BLaER1 treated with 17β-estradiol and CSF1 and Interleukin-3, amounts not matched to agents 10 nM and 100 nM (cell line): Measurements from ENCODE around the gene GNB1L.

ENCODE experiments used
- H3K27ac ChIP-seq, 11 experiments: shearing (Covaris generic); formaldehyde crosslinking; 2 replicates each; pipeline ENCODE4 v1.8.1; 2022
- H3K27me3 ChIP-seq, 11 experiments: shearing (Covaris generic); formaldehyde crosslinking; 2 replicates each; pipeline ENCODE4 v1.8.1; 2022
- H3K36me3 ChIP-seq, 11 experiments: shearing (Covaris generic); formaldehyde crosslinking; 2 replicates each; pipeline ENCODE4 v1.8.1; 2022
- H3K4me1 ChIP-seq, 10 experiments: shearing (Covaris generic); formaldehyde crosslinking; 2 replicates each; pipeline ENCODE4 v1.8.1; 2022
- H3K4me2 ChIP-seq, 11 experiments: shearing (Covaris generic); formaldehyde crosslinking; 2 replicates each; pipeline ENCODE4 v1.8.1; 2022
- H3K4me3 ChIP-seq, 10 experiments: shearing (Covaris generic); formaldehyde crosslinking; 2 replicates each; pipeline ENCODE4 v1.8.1; 2022
- H3K9ac ChIP-seq, 11 experiments: shearing (Covaris generic); formaldehyde crosslinking; 2 replicates each; pipeline ENCODE4 v1.8.1; 2022
- H3K9me3 ChIP-seq, 11 experiments: shearing (Covaris generic); formaldehyde crosslinking; replicated peaks in 1 of 11; 2 replicates each; pipeline ENCODE4 v1.8.1; 2022
- H4K20me1 ChIP-seq, 11 experiments: shearing (Covaris generic); formaldehyde crosslinking; 2 replicates each; pipeline ENCODE4 v1.8.1; 2022
- Cebpa-rat ChIP-seq, 11 experiments: shearing (Covaris generic); IDR thresholded peaks; 2 replicates each; pipeline ENCODE4 v1.8.1; 2022

Gene GNB1L

DNA sequence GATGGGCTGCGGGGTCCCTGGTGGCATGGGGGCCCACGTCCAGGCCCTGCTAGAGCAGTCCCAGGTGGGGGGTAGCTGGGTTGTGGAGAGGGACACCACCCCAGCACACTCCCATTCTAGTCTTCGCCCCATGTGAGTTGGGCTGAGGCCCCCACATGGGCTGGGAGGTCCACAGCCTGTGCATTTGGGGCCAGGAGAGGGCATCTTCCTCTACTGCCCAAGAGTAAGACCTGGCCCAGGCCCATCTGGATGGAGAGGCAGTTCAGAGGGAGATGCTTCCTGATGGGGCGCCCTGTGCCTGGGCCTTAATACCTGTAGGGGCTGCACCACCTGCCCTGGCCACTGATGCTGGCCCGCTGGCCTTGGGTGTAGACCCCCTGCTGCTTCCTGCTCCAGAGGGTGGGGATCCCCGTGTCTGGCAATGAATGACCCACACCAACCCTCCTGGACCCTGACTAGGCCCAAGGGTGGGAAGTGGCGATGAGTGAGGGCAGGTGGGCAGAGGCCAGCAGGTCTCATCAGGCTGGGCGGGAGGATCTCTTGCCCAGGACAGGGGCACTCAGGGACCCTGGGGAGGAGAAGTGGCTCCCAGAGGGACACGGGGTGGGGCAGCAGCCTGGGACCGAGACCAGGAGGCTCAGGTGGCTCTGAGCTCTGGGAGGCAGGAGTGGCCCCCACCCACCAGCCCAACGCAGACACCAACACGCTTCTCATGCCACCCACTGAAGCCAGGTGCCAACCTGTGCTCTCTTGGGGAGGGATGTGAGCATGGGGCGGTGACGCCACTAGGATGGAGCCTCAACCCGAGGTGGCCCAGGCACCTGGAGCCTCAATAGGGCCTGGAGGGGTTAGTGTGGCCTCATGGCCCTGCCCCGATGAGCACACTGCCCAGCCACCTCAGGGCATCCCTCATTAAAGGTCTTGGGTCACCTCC, 17.4 kb upstream of the GNB1L start:
- Histone ChIP-seq H3K9me3 (no peaks in the 10 kb centered on the region), H3K4me3 (no peak overlapping the region), H4K20me1 (peaks cover 0 to 17% (median 0%) of the 10 kb centered on the region in 11 experiments; a peak in 4 of 22 replicates), H3K27ac (peak overlapping the region in 1 of 11 experiments; percentile 67; a peak in 2 of 22 replicates), H3K27me3 (no peaks in the 10 kb centered on the region), H3K9ac (peak overlapping the region in 1 of 11 experiments; percentile 65; a peak in 1 of 22 replicates), H3K36me3 (no peaks in the 10 kb centered on the region), H3K4me1 (peaks cover 13 to 50% (median 47%) of the 10 kb centered on the region in 10 experiments; a peak in 19 of 20 replicates), H3K4me2 (peak overlapping the region in 4 of 11 experiments; percentile 76 to 80 (median 77); a peak in 4 of 22 replicates)
- TF ChIP-seq Cebpa-rat (IDR thresholded peaks at IDR 0.05) = no peak

DNA sequence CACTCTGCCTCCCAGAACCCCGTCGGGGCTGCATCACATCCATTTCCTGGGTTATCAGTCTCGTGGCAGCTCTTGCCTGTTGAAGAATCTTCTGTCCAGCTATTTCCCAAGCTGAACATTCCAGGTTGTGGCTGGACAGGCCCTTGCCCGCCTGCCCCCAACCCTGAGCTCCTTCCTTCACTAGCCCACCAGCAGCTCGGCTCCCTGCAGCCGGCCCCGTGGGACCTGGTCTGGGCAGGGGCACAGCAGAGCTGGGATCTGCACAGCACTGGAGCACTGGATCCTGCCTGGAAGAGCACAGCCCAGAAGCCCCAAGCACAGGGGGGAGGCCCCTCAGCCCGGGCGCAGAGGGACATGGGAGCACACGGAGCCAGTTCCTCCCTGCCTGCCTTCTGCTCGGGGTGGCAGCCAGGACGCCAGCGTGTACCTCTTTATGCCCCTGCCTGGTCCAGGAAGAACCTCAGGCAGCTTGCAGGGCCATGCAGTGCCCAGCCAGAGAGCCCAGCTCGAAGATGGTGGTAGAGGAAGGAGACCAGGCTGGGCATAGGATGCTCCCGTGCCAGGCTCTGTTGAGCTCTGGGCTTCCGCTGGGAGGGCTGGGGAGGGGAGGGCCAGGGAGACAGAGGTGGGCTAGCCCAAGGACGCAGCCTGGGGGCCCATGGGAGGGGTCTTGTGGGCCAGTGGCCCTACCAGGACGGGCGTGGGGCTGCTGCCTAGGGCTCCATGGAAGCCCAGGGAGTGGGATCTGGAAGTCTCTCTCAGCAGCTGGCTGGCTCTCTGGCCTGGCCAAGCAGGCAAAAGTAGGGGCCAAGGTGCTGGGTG, 16.6 kb upstream of the GNB1L start:
- Histone ChIP-seq H3K4me3 (no peak overlapping the region), H3K4me1 (peaks cover 13 to 41% (median 38%) of the 10 kb centered on the region in 10 experiments; a peak in 19 of 20 replicates), H3K27ac (peak overlapping the region in 2 of 11 experiments; percentile 17 to 42; a peak in 1 of 22 replicates), H3K36me3 (no peaks in the 10 kb centered on the region), H4K20me1 (peaks cover 0 to 17% (median 0%) of the 10 kb centered on the region in 11 experiments; a peak in 4 of 22 replicates), H3K9ac (no peak overlapping the region; a peak in 1 of 22 replicates), H3K4me2 (no peak overlapping the region), H3K9me3 (no peaks in the 10 kb centered on the region), H3K27me3 (no peaks in the 10 kb centered on the region)
- no peak for TF ChIP-seq Cebpa-rat (IDR thresholded peaks at IDR 0.05)

DNA sequence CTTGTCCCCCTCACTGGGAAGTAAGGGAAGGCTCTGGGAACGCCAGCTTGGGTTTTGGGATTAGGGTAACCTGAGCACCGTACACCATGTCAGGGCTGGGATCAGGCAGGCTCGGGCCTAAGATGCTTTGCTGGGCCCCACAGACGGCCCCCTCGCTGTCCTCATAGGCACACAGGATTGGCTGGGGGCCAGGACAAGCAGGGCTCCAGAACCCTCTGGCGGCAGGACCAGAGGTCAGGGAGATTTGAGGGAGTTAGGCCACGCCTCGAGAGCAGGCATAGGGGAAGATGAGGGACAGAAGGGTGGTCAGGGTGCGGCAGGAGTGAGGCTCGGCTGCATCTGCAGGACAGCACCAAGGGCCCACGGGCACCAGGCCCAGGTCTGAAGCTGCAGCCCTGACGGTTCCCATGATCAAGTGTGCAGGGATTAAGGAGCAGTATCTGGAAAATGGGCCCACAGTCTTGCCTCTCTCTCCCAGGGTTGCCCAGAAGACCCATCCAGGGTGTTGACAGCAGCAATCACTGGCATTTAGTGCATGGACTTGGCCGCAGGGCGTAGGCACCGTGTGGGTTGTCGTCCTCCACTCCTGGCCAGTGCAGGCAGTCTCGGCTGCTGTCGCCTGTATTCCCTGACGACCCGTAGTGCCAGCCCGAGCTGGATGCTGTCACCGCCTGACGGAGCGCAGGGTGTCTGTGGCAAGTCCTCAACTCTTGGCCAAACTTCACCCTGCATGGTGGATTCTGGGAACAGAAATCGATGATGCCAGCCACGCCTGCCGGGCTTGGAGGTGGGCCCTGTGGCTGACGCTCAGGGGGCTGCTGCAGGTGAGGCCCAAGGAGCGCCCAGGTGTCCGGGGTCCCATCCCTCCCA, 15.7 kb upstream of the GNB1L start:
- Histone ChIP-seq H4K20me1 (peaks cover 0 to 14% (median 0%) of the 10 kb centered on the region in 11 experiments; a peak in 4 of 22 replicates), H3K27me3 (no peaks in the 10 kb centered on the region), H3K4me1 (peaks cover 16 to 33% (median 29%) of the 10 kb centered on the region in 10 experiments), H3K9me3 (no peaks in the 10 kb centered on the region), H3K9ac (no peak overlapping the region), H3K4me2 (no peak overlapping the region), H3K4me3 (no peak overlapping the region), H3K36me3 (no peaks in the 10 kb centered on the region), H3K27ac (peak overlapping the region in 1 of 11 experiments; percentile 42; a peak in 1 of 22 replicates)
- no peak for TF ChIP-seq Cebpa-rat (IDR thresholded peaks at IDR 0.05)

DNA sequence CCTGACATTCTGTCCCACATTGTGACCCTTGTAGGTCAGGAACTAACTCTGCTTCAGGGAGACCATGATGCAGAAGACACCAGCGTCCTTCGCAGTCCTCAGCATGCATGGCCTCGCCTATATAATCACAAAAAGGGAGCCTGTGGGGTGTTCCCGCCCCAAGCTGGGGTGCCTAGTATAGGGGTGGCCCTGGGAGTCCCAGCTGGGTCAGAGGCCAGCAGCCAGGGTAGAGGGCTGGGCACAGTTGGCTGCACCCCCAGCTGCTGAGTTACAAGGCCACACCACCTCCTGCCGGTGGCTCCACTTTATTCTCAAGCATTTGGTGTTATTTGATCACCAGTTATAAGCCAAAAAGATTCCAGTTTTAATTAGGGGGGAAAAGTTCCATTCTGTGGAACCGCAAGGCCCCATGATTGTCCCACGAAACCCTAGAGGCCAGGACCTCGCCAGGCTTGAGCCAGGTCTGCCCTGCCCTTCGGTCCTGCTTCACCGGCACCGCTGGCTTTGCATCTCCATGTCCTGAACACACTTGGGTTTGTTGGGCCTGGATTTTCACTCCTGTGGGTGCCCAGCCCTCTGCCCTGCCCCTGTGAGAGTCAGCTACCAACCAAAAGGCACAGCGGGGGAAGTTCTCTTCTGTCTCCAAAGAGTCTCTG, 15.0 kb upstream of the GNB1L start:
- H3K4me3 ChIP-seq = no peak overlapping the region
- H4K20me1 ChIP-seq = peaks cover 0 to 6% (median 0%) of the 10 kb centered on the region in 11 experiments; a peak in 4 of 22 replicates
- no peaks in the 10 kb centered on the region for H3K27me3 ChIP-seq
- no peak for TF ChIP-seq Cebpa-rat (IDR thresholded peaks at IDR 0.05)
- no peaks in the 10 kb centered on the region for H3K36me3 ChIP-seq
- H3K4me1 ChIP-seq = peaks cover 12 to 25% (median 22%) of the 10 kb centered on the region in 10 experiments
- H3K27ac ChIP-seq = no peak overlapping the region
- no peak overlapping the region for H3K9ac ChIP-seq
- no peak overlapping the region for H3K4me2 ChIP-seq
- H3K9me3 ChIP-seq = no peaks in the 10 kb centered on the region

DNA sequence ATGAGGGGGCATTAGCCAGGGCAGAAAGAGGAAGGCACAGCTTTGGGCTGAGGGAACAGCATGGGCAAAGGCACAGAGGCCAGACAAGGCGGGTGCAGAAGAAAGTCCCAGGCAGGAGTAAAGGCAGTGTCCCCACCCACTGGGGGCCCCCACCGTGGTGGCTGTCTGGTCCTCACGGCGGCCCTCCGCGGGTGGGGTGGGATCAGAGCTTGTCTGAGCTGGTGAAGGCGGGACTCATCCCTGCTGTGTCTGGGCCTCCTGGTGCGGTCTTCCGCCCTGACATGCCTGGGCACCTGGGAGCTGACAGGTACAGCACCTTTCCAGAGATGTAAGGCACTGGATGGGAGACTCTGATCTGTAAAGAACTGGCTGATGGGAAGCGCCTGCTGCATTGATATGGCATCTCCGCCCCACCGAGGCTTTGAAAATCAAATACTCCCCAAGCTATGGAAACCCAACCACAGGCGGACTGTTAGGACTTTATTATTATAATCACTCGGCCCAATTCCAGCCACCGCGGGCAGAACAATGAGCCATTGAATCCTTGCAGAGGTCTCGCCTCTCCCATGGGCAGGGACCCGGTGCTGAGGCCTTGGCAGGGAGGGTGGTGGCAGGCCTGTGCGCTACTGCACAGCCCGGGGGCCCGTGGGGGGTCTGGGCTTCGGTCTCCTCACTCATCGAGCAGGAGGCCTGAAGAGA, 14.2 kb upstream of the GNB1L start:
- H3K36me3 ChIP-seq = no peaks in the 10 kb centered on the region
- H3K27ac ChIP-seq = no peak overlapping the region
- H3K4me3 ChIP-seq = no peak overlapping the region
- H3K9ac ChIP-seq = no peak overlapping the region
- H3K4me1 ChIP-seq = peaks cover 6 to 18% (median 15%) of the 10 kb centered on the region in 10 experiments
- H3K4me2 ChIP-seq = no peak overlapping the region
- no peaks in the 10 kb centered on the region for H3K27me3 ChIP-seq
- H3K9me3 ChIP-seq = no peaks in the 10 kb centered on the region
- peaks cover 0 to 6% (median 0%) of the 10 kb centered on the region in 11 experiments; a peak in 3 of 22 replicates for H4K20me1 ChIP-seq
- no peak for TF ChIP-seq Cebpa-rat (IDR thresholded peaks at IDR 0.05)

DNA sequence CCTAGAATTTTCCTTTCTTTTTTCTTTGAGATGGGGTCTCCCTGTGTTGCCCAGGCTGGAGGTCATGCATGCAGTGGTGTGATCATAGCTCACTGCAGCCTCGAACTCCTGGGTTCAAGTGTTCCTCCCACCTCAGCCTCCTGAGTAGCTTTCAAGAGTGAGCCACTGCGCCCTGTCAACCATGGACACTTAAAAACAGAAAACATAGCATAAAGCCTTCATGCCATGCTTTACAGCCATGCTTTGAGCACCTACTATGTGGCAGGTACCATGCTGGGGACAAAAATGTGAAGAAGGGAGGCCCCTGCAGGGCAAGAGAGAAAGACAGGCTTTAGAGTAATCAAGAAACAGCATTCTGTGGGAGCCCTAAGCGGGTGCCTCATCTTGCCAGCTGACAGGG, 13.7 kb upstream of the GNB1L start:
- Histone ChIP-seq H3K4me1 (peaks cover 6 to 12% (median 9%) of the 10 kb centered on the region in 10 experiments), H3K27me3 (no peaks in the 10 kb centered on the region), H3K4me3 (no peak overlapping the region), H3K9ac (no peak overlapping the region), H3K36me3 (no peaks in the 10 kb centered on the region), H3K9me3 (no peaks in the 10 kb centered on the region), H4K20me1 (peaks cover 0 to 6% (median 0%) of the 10 kb centered on the region in 11 experiments; a peak in 1 of 22 replicates), H3K4me2 (no peak overlapping the region), H3K27ac (no peak overlapping the region)
- no peak for TF ChIP-seq Cebpa-rat (IDR thresholded peaks at IDR 0.05)

DNA sequence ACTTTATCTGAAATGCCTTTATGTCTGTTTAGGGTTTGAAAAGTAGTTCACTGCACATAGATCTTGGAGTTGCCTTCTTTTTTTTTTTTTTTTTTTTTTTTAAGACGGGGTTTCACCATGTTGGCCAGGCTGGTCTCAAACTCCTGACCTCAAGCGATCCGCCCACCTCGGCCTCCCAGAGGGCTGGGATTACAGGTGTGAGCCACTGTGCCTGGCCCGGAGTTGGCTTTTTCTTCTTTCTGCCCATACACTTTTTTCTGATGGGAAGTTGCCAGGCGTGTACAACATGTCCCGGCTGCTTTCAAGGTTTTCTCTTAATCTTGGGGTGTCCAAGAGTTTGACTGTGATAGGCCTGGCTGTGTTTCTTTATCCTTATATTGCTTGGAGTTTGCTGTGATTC, 12.9 kb upstream of the GNB1L start:
- Histone ChIP-seq H3K4me1 (peaks cover under 1 to 7% (median 3%) of the 10 kb centered on the region in 10 experiments; a peak in 16 of 20 replicates), H3K9me3 (no peaks in the 10 kb centered on the region), H4K20me1 (peaks cover 0 to 6% (median 0%) of the 10 kb centered on the region in 11 experiments; a peak in 1 of 22 replicates), H3K27me3 (no peaks in the 10 kb centered on the region), H3K36me3 (no peaks in the 10 kb centered on the region), H3K9ac (no peak overlapping the region), H3K4me2 (no peak overlapping the region), H3K4me3 (no peak overlapping the region), H3K27ac (no peak overlapping the region)
- no peak for TF ChIP-seq Cebpa-rat (IDR thresholded peaks at IDR 0.05)
